ENCODE results near the gene LEFTY2.

LEFTY2 gene

DNA sequence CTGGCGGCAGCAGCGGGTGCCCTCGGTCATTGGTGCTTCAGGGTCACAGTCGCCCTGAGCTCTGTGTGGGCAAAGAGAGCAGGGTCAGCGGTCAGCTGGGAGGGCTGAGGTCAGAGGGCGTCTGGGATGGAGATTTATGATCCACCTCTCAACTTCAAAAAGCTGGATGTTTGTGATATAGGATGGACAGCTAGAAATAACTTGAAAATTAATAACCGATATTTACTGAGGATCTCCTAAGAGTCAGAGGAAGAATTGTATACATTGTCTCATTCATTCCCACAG lies 54.0 kb downstream of the LEFTY2 start:
- H3K4me3 ChIP-seq (ENCODE audit: low read depth, low read length): no peak overlapping the region
- TF ChIP-seq, protein P1, sequence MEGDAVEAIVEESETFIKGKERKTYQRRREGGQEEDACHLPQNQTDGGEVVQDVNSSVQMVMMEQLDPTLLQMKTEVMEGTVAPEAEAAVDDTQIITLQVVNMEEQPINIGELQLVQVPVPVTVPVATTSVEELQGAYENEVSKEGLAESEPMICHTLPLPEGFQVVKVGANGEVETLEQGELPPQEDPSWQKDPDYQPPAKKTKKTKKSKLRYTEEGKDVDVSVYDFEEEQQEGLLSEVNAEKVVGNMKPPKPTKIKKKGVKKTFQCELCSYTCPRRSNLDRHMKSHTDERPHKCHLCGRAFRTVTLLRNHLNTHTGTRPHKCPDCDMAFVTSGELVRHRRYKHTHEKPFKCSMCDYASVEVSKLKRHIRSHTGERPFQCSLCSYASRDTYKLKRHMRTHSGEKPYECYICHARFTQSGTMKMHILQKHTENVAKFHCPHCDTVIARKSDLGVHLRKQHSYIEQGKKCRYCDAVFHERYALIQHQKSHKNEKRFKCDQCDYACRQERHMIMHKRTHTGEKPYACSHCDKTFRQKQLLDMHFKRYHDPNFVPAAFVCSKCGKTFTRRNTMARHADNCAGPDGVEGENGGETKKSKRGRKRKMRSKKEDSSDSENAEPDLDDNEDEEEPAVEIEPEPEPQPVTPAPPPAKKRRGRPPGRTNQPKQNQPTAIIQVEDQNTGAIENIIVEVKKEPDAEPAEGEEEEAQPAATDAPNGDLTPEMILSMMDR (conservative IDR thresholded peaks at IDR 0.05; ENCODE audit: low read depth, low read length): no peak
- DNase-seq (ENCODE audit: low read depth): no peak

Data from choroid plexus epithelial cell (primary cell).